Activated T-helper 1 cell treated with anti-CD3 and anti-CD28 coated beads, Interleukin-12 subunit alpha, Interleukin-12 subunit beta, Interleukin-2, Interleukin-4 antibody, amounts not matched to agents 30 ng/mL and 10 ng/mL and 1 ng/mL, durations not matched to agents 14 hours and 24 hours and 36 hours (primary cell): ENCODE data around the gene FCRLA. TPM values are rescaled to one million over a fixed set of nuclear protein-coding genes. Genes with fewer than 3 reads are reported as not detected.
"Not testable (repeated sequence)": the region's sequence is repeated elsewhere in the genome, so short reads cannot be mapped to it uniquely, and the experiment has no call there.

Experiments used
- DNase-seq: peaks from one replicate; pipeline ENCODE4 v3.0.0; 2021; ENCODE audit warnings: low spot score
- H3K27ac Mint-ChIP-seq: one replicate; pipeline ENCODE4 v1.8.0; 2021; ENCODE audit warnings: mild to moderate bottlenecking, mixed read lengths
- H3K27me3 Mint-ChIP-seq: one replicate; pipeline ENCODE4 v1.8.0; 2022; ENCODE audit warnings: mild to moderate bottlenecking, moderate library complexity, mixed read lengths; ENCODE audit not compliant: insufficient read depth
- H3K36me3 Mint-ChIP-seq: one replicate; pipeline ENCODE4 v1.8.0; 2021; ENCODE audit warnings: low read depth, mixed read lengths
- H3K4me1 Mint-ChIP-seq: one replicate; pipeline ENCODE4 v1.8.0; 2021; ENCODE audit warnings: low read depth, mixed read lengths
- H3K4me3 Mint-ChIP-seq: one replicate; pipeline ENCODE4 v1.8.0; 2021; ENCODE audit warnings: mild to moderate bottlenecking, moderate library complexity, mixed read lengths
- H3K9me3 Mint-ChIP-seq: one replicate; pipeline ENCODE4 v1.8.0; 2021; ENCODE audit warnings: mixed read lengths
- intact Hi-C: fragments of 100-400 bp; cut with micrococcal nuclease; formaldehyde crosslinking; loops from one replicate; pipeline ENCODE4 v1.15.1; 2024
- total RNA-seq: library from RNA; stranded (reverse); gene quantifications from 2 replicates; pipeline ENCODE4 v1.2.3, GENCODE V29; 2022

Gene FCRLA
- total RNA-seq, 1 donor from 2014 or later: not detected

DNA sequence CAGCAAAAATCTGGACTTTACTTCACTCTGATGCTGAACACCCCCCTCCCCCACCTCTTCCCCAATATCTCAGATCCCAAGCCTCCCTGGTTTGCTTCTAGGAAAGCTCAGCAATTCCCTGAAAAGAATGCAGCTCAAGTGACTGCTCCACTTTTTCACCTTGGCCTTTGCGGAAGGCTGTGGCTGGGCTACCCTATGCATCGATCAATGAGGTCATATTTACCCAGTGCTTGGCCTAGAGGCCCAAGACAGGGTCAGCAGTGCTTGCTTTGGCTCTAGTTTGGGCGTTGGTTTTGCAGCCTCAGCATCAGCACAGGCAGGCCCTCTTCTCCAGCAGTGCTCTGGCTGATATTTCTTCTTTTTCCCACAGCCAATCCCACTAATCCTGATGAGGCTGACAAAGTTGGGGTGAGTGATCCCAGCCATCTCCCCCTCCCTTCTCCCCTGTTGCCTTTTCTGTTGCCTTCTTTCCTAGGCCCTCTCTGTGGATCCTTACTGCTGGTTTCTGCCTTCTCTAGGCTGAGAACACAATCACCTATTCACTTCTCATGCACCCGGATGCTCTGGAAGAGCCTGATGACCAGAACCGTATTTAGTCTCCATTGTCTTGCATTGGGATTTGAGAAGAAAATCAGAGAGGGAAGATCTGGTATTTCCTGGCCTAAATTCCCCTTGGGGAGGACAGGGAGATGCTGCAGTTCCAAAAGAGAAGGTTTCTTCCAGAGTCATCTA, 29.9 kb upstream of the FCRLA start:
- Mint-ChIP-seq H3K4me3 (no peak overlapping the region), H3K4me1 (no peaks in the 10 kb centered on the region), H3K27ac (no peak overlapping the region), H3K9me3 (no peaks in the 10 kb centered on the region), H3K27me3 (peaks cover 10% of the 10 kb centered on the region), H3K36me3 (no peaks in the 10 kb centered on the region)
- intact Hi-C loops: no loop called here
- DNase-seq: no peak

DNA sequence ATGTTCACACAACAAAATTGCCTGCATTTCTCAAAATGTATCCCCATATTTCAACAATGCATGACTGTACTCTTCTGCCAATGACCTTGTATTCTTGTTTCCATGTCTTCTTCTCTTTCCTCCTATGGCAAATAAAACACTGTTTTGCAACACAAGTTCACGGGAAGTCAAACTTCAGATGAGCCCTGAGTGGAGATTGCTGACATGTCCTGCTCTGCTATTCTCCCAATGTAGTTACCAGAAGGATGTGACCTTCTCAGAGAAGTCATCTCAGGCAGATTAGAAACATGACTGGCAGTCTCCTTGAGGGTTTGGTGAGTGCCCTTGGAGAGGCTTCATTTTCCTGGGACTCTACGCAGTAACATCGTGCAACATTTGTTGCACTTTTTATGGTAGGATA, 28.5 kb upstream of the FCRLA start:
- H3K27me3 Mint-ChIP-seq: peaks cover 16% of the 10 kb centered on the region
- no peaks in the 10 kb centered on the region for H3K9me3 Mint-ChIP-seq
- intact Hi-C loops: no loop called here
- H3K27ac Mint-ChIP-seq: no peak overlapping the region
- H3K4me3 Mint-ChIP-seq: no peak overlapping the region
- DNase-seq: no peak
- H3K4me1 Mint-ChIP-seq: no peaks in the 10 kb centered on the region
- H3K36me3 Mint-ChIP-seq: no peaks in the 10 kb centered on the region

GRCh38 chr1:161681879-161682278, 25.1 kb upstream of the FCRLA start:
- no peaks in the 10 kb centered on the region for H3K36me3 Mint-ChIP-seq
- no peaks in the 10 kb centered on the region for H3K9me3 Mint-ChIP-seq
- H3K27ac Mint-ChIP-seq: no peak overlapping the region
- intact Hi-C loops: no loop called here
- H3K27me3 Mint-ChIP-seq: peaks cover 32% of the 10 kb centered on the region
- H3K4me1 Mint-ChIP-seq: no peaks in the 10 kb centered on the region
- no peak for DNase-seq
- no peak overlapping the region for H3K4me3 Mint-ChIP-seq

- no peak overlapping the region for H3K27ac Mint-ChIP-seq
- no peak for DNase-seq
- H3K36me3 Mint-ChIP-seq: no peaks in the 10 kb centered on the region
- no peaks in the 10 kb centered on the region for H3K4me1 Mint-ChIP-seq
- no peak overlapping the region for H3K4me3 Mint-ChIP-seq
- H3K27me3 Mint-ChIP-seq: peaks cover 22% of the 10 kb centered on the region
- H3K9me3 Mint-ChIP-seq: no peaks in the 10 kb centered on the region
- intact Hi-C loops: no loop called here
These were observed 18.1 kb upstream of the FCRLA start for GRCh38 chr1:161688946-161689345.

DNA sequence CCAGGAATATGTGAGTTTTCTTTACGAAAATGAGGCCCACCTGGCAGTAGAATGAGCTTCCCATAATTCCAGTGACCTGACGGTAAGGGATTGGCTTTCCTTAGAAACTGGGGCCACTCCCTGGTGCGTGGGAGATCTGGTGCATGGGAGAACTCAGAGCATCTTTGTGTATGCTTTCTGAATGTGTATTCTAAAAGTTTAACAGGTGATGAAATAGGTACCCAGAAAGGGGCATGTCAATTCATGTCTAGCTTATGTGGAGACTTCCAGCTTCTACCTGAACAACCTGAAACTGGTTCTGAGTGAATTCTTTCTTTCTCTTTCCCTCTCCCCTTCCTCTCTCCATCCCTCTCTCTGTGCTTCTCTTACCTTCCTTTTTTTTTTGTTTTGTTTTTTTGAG, 15.2 kb upstream of the FCRLA start:
- Mint-ChIP-seq H3K4me3 (no peak overlapping the region), H3K27ac (no peak overlapping the region), H3K27me3 (peaks cover 28% of the 10 kb centered on the region), H3K36me3 (no peaks in the 10 kb centered on the region), H3K9me3 (peaks cover 10% of the 10 kb centered on the region), H3K4me1 (no peaks in the 10 kb centered on the region)
- no peak for DNase-seq
- intact Hi-C loops: no loop called here

- H3K4me1 Mint-ChIP-seq, H3K4me3 Mint-ChIP-seq, H3K27ac Mint-ChIP-seq, intact Hi-C loops, DNase-seq, H3K36me3 Mint-ChIP-seq: not testable (repeated sequence)
- Mint-ChIP-seq H3K27me3 (peaks cover 38% of the 10 kb centered on the region), H3K9me3 (peaks cover 10% of the 10 kb centered on the region)
These were observed 13.9 kb upstream of the FCRLA start for GRCh38 chr1:161693020-161693712.

DNA sequence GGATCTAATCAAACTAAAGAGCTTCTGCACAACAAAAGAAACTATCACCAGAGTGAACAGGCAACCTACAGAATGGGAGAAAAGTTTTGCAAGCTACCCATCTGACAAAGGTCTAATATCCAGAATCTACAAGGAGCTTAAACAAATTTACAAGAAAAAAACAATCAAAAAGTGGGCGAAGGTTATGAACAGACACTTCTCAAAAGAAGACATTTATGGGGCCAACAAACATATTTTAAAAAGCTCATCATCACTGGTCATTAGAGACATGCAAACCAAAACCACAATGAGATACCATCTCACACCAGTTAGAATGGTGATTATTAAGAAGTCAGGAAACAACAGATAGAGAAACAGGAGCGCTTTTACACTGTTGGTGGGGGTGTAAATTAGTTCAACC, 8.7 kb upstream of the FCRLA start:
- H3K4me1 Mint-ChIP-seq, H3K27ac Mint-ChIP-seq, DNase-seq, intact Hi-C loops, H3K4me3 Mint-ChIP-seq, H3K36me3 Mint-ChIP-seq: not testable (repeated sequence)
- Mint-ChIP-seq H3K9me3 (peaks cover 10% of the 10 kb centered on the region), H3K27me3 (peaks cover 42% of the 10 kb centered on the region)

GRCh38 chr1:161702250-161702649, 4.8 kb upstream of the FCRLA start:
- Mint-ChIP-seq H3K9me3 (no peaks in the 10 kb centered on the region), H3K4me3 (no peak overlapping the region), H3K27ac (no peak overlapping the region), H3K36me3 (no peaks in the 10 kb centered on the region), H3K4me1 (no peaks in the 10 kb centered on the region), H3K27me3 (peaks cover 29% of the 10 kb centered on the region)
- DNase-seq: no peak
- intact Hi-C loops: no loop called here

DNA sequence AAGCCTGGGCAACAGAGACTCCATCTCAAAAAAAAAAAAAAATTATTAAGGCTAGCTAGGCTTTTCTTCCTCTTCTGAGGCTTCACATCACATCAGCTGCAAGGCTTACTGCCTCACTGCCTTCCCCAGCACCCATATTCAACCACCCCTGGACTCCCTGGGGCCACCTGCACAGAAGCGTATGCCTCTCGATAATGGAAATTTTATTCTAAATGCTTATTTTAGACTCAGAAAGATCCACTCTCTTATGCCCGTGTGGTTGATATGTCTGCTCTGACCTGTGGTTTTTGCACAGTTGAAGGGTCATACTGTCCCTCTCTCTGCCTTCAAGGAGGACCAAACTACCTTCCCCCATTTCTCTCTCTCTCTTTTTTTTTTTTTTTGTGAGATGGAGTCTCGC, 1.5 kb upstream of the FCRLA start:
- H3K9me3 Mint-ChIP-seq: no peaks in the 10 kb centered on the region

GRCh38 chr1:161706113-161706481, 932 bp upstream of the FCRLA start:
- no peak overlapping the region for H3K27ac Mint-ChIP-seq
- no peaks in the 10 kb centered on the region for H3K4me1 Mint-ChIP-seq
- no peaks in the 10 kb centered on the region for H3K36me3 Mint-ChIP-seq
- intact Hi-C loops: no loop called here
- H3K27me3 Mint-ChIP-seq: peaks cover 17% of the 10 kb centered on the region
- no peaks in the 10 kb centered on the region for H3K9me3 Mint-ChIP-seq
- H3K4me3 Mint-ChIP-seq: no peak overlapping the region
- DNase-seq: no peak

More for the DNA sequence above, 1.5 kb upstream of the FCRLA start:
- intact Hi-C loops: no loop called here
- peaks cover 18% of the 10 kb centered on the region for H3K27me3 Mint-ChIP-seq
- no peaks in the 10 kb centered on the region for H3K4me1 Mint-ChIP-seq
- no peaks in the 10 kb centered on the region for H3K36me3 Mint-ChIP-seq
- no peak overlapping the region for H3K4me3 Mint-ChIP-seq
- H3K27ac Mint-ChIP-seq: no peak overlapping the region
- no peak for DNase-seq

- peaks cover 17% of the 10 kb centered on the region for H3K27me3 Mint-ChIP-seq
- H3K9me3 Mint-ChIP-seq: no peaks in the 10 kb centered on the region
- H3K36me3 Mint-ChIP-seq: no peaks in the 10 kb centered on the region
- intact Hi-C loops: no loop called here
- DNase-seq: no peak
- no peak overlapping the region for H3K4me3 Mint-ChIP-seq
- H3K27ac Mint-ChIP-seq: no peak overlapping the region
- no peaks in the 10 kb centered on the region for H3K4me1 Mint-ChIP-seq
These were observed 474 bp downstream of the FCRLA start for GRCh38 chr1:161707503-161707902.

DNA sequence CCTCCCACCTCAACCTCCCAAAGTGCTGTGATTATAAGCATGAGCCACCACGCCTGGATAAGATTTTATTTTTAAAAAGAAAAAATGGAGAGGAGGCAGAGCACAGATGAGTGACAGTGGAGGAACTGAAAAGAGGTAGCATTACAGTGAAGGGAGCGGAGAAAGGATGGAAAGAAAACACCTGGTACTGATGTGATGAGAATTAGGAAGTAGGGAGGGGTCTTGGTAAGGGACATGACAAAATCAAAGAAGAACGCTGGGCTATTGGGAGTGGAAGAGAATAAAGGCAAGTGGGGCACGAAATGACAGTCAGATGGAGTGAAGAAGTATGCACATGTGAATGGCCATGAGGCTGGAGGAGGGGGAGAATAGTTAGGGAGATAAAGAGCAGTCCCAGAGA, 2.3 kb downstream of the FCRLA start:
- H3K27me3 Mint-ChIP-seq: peaks cover 9% of the 10 kb centered on the region
- no peak overlapping the region for H3K27ac Mint-ChIP-seq
- H3K4me3 Mint-ChIP-seq: no peak overlapping the region
- H3K4me1 Mint-ChIP-seq: no peaks in the 10 kb centered on the region
- H3K9me3 Mint-ChIP-seq: no peaks in the 10 kb centered on the region
- no peak for DNase-seq
- intact Hi-C loops: no loop called here
- no peaks in the 10 kb centered on the region for H3K36me3 Mint-ChIP-seq

DNA sequence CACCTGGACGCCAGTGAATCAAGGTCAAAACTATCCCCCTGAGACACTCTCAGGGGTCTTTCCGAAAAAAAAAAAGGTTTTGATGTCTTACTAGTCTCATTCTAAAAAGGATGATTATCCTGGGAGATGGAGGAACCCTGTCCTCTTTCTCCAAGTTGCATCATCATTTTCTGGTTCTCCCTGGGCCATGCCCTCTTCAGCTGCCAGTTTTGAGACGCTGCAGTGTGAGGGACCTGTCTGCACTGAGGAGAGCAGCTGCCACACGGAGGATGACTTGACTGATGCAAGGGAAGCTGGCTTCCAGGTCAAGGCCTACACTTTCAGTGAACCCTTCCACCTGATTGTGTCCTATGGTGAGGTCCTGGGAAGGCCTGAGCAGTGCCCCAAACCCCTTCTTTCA, 3.5 kb downstream of the FCRLA start:
- Mint-ChIP-seq H3K4me3 (no peak overlapping the region), H3K27me3 (peaks cover 16% of the 10 kb centered on the region), H3K9me3 (no peaks in the 10 kb centered on the region), H3K27ac (no peak overlapping the region), H3K36me3 (no peaks in the 10 kb centered on the region), H3K4me1 (no peaks in the 10 kb centered on the region)
- intact Hi-C loops: no loop called here
- no peak for DNase-seq
